DND-41 (cell line): Measurements from ENCODE around the gene FBXO42.

Source experiments
- CTCF ChIP-seq: IDR thresholded peaks from 2 replicates; pipeline ENCODE4 v1.5.1; 2012; ENCODE audit warnings: borderline replicate concordance, low read length, moderate library complexity, mild to moderate bottlenecking; ENCODE audit not compliant: poor library complexity, severe bottlenecking; ENCODE audit errors: extremely low read depth
- EZH2 ChIP-seq: IDR thresholded peaks from 3 replicates; pipeline ENCODE4 v1.6.1; 2012; ENCODE audit warnings: borderline replicate concordance, low read depth, mild to moderate bottlenecking, moderate library complexity, low read length, inconsistent platforms; ENCODE audit not compliant: severe bottlenecking

- TF ChIP-seq CTCF (no peak), EZH2 (no peak)
These were observed 91.5 kb downstream of the FBXO42 start for GRCh38 chr1:16260814-16261213.
